SW 1271 (cell line): ENCODE data around the gene EPC2.
"Not testable (repeated sequence)": the region's sequence is repeated elsewhere in the genome, so short reads cannot be mapped to it uniquely, and the experiment has no call there.

ENCODE experiments used
- DNase-seq, 2 experiments: peaks; one replicate each; lab custom pipeline; 2025; lab: John Stamatoyannopoulos, UW

Gene EPC2

GRCh38 chr2:148642112-148642744, 2.3 kb upstream of the EPC2 start:
- DNase-seq: no peak

GRCh38 chr2:148642891-148643416, 1.6 kb upstream of the EPC2 start:
- DNase-seq: no peak

- no peak for DNase-seq
These were observed 1.1 kb upstream of the EPC2 start for GRCh38 chr2:148643421-148643820.

GRCh38 chr2:148644883-148645538, 460 bp downstream of the EPC2 start:
- DNase-seq: peak; percentile 69 to 84

- peak in 1 of 2 experiments; percentile 86 for DNase-seq
These were observed 1.1 kb downstream of the EPC2 start for GRCh38 chr2:148645539-148646230.

- peak in 1 of 2 experiments; percentile 37 for DNase-seq
These were observed 1.6 kb downstream of the EPC2 start for GRCh38 chr2:148646231-148646559.

- DNase-seq: not testable (repeated sequence)
These were observed 3.2 kb downstream of the EPC2 start for GRCh38 chr2:148647711-148648110.

GRCh38 chr2:148649936-148650335, 5.4 kb downstream of the EPC2 start:
- no peak for DNase-seq

GRCh38 chr2:148650881-148651280, 6.3 kb downstream of the EPC2 start:
- DNase-seq: no peak

- DNase-seq: no peak
These were observed 7.4 kb downstream of the EPC2 start for GRCh38 chr2:148651972-148652371.

GRCh38 chr2:148653437-148653836, 8.9 kb downstream of the EPC2 start:
- no peak for DNase-seq

- DNase-seq: no peak
These were observed 9.9 kb downstream of the EPC2 start for GRCh38 chr2:148654435-148654834.

- DNase-seq: no peak
These were observed 12.0 kb downstream of the EPC2 start for GRCh38 chr2:148656516-148656915.

GRCh38 chr2:148658807-148659722, 14.5 kb downstream of the EPC2 start:
- DNase-seq: peak in 1 of 2 experiments; percentile 83

- DNase-seq: no peak
These were observed 16.4 kb downstream of the EPC2 start for GRCh38 chr2:148660999-148661398.

- not testable (repeated sequence) for DNase-seq
These were observed 17.8 kb downstream of the EPC2 start for GRCh38 chr2:148662332-148662731.

- DNase-seq: no peak
These were observed 19.7 kb downstream of the EPC2 start for GRCh38 chr2:148664229-148664628.

GRCh38 chr2:148666555-148666954, 22.0 kb downstream of the EPC2 start:
- DNase-seq: no peak

- no peak for DNase-seq
These were observed 22.7 kb downstream of the EPC2 start for GRCh38 chr2:148667113-148667836.

GRCh38 chr2:148670773-148671172, 26.2 kb downstream of the EPC2 start:
- no peak for DNase-seq
